AG08395 (cell line): ENCODE results near the gene SCN7A.
A peak's percentile ranks its signal among the peaks of the same experiment; 100 is the strongest.
"Not testable (repeated sequence)": the region's sequence is repeated elsewhere in the genome, so short reads cannot be mapped to it uniquely, and the experiment has no call there.

Source experiments
- DNase-seq: peaks from one replicate; pipeline ENCODE4 v3.0.0; 2012; ENCODE audit warnings: mixed read lengths, low spot score

SCN7A gene

DNA sequence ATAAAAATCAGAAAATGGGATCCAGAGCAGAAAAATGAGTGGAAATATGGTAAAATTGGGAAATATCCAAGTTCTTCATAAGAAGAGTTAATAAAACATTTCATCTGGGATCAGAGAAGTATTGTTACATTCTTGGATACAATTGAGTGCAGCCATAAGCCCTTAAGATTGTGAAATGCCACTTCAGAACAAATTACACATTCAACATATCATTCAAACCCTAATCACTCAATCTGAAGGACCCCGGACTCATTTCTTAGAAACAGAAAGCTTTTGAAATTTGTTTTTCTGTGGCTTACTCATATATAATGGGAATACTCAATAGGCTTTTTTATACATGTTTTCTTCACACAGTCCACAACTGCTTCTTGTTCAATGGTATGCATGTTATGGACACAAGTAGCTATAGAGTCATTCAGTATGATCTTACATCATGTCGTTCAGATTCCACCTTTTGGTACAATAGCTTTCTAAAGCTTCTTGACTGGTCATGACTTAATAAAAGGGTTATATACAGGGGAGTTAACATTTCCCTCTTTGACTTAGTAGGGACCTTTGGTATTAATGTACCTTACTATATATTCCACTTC, 39.9 kb downstream of the SCN7A start:
- no peak for DNase-seq

DNA sequence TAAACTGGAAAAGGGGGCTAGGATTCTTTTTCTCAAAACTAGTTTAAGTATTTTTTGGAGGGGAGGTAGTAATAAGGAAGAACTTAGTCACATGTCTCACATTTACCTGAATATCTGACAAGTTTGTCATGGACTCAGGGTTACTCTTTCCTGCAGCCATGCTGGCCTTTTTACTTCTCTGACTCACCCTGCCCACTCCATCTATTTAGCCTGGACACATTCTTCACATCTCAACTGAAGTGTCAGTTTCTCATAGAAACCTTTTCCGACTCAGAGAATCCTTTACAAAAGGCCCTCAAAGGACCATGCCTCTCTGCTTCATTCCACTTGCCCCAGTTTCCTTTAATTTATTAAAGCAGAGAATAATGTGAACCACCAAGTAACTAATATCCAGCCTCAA, 42.6 kb downstream of the SCN7A start:
- no peak for DNase-seq

DNA sequence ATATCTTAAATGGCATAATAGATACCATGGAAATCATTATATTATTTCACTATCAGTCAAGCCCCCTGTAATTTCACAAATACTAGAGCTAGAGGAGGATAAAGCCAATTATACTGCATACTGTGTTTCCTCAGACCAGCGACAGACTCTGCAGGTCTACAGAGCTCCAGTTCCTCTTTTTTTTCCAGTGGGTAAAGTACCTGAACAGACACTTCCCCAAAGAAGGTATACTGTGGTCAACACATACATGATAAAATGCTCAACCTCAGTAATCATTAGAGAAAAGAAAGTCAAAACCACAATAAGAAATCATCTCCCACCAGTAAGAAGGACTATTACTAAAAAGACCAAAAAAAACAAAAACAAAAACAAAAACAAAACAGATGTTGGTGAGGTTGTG, 44.6 kb downstream of the SCN7A start:
- DNase-seq = no peak

DNA sequence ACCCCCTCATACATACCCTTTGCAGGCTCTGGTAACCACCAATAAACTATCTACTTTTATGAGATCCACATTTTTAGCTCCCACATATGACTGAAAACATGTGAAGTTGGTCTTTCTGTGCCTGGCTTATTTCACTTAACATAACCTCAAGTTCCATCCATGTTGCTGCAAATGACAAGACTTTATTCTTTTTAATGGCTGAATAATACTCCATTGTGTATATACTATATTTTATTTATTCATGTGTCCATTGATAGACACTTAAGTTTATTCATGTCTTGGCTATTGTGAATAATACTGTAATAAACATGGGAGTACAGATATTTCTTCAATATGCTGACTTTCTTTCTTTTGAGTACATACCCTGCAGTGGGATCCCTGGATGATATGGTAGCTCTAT, 45.9 kb downstream of the SCN7A start:
- no peak for DNase-seq

DNA sequence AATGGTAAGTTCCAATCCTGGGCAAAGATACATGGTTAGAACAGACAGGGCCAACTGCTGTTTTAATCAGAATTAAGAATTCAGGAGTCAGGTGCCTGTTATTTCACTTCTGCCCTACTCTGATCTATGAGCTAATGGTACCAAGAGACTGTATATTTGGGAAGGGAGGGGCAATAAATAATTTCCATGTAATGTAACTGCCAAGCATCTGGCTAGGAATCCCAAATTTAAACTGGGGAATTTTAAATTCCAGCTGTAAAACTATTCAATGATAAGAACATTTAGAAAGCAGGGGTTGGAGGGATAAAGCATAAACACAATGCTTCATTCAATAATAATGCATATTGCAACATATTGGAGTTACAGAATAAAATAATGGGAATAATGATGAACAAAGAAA, 49.7 kb downstream of the SCN7A start:
- DNase-seq = no peak

DNA sequence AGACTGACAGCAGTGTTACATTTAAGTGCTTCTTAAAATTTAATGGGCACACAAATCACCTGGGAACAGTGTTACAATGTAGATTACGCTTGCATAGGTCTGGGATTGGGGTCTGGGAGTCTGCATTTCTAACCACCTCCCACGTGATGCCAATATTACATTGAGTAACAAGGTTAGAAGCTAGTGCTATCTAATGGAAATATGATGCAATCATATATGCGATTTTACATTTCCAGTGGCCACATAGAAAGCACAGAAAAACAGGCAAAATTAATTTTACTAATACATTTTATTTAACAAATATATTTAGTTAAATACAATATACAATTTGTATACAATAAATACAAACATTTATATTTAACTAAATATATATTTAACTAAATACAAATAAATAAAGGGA, 53.7 kb downstream of the SCN7A start:
- DNase-seq = no peak

DNA sequence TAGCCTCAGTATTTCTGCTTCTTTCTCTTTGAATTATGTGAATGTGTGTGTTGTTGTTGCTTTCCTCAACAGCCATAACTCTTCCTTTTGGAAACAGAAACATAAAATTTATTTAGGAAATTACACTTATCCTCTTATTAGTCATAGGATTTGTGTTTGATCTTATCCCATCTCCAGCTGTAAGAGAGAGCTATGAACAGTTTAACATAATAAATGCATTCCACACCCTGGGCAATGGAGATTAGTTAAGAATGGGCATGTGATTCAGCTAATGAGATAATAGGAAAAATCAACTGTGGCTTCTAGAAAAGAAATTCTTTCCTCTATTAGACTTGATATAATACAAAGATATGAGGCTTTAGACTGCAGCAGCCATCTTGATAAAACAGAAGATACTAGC, 55.0 kb downstream of the SCN7A start:
- no peak for DNase-seq

DNA sequence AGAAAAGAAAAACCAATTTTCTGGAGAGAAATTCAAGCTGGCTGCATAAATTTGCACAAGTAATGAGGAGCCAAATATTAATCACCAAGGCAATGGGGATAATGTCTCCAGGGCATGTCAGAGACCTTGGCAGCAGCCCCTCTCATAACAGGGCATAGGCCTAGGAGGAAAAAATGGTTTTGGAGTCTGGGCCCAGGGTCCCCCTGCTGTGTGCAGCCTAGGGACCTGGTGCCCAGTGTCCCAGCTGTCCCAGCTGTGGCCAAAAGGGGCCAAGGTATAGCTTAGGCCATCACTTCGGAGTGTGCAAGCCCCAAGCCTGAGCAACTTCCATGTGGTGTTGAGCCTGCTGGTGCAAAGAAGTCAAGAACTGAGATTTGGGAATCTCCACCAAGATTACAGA, 57.1 kb downstream of the SCN7A start:
- no peak for DNase-seq

DNA sequence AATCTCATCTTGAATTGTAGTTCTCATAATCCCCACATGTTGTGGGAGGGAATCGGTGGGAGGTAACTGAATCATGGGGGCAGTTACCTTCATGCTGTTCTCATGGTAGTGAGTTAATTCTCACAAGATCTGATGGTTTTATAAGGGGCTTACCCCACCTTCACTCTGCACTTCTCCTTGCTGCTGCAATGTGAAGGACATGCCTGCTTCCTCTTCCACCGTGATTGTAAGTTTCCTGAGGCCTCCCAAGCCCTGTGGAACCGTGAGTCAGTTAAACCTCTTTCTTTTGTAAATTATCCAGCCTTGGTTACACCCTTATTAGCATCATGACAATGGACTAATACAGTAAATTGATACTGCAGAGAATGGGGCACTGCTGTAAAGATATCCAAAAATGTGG, 57.9 kb downstream of the SCN7A start:
- no peak for DNase-seq

DNA sequence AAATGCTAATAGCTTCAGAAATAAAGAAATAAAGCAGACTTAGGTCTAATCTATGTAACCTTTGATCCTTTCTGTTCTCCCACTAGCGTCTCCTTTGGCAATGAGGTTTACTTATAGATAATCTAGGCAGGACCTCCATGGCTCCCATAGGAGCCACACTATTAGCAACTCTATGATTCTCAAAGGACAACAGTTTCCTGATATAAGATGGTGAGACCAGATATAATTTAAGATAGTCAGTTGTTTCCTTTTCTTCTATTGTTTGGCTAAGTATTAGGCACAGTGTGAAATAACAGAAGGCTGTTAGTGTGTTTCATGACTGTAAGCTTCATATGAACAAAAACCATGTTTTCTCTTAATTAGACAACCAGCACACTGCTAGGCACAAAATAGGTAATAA, 59.6 kb downstream of the SCN7A start:
- DNase-seq = no peak

DNA sequence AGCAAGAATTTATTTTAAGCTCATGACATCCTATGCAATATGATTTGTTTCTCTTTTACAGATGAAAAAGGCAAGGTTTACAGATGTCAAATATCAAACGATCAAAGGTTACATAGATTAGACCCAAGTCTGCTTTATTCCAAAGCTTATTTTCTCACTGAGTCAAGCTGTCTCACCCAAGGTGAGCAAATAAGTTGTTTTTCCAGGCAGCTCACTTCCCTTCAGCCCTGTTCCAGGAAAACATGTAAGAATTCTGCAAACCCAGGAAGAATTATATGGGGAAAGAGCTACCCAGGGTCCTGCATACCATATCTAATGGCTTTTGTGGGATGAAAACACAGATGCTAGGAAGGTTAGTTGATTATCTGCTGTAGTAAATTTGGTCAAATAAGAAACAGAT, 60.6 kb downstream of the SCN7A start:
- no peak for DNase-seq

DNA sequence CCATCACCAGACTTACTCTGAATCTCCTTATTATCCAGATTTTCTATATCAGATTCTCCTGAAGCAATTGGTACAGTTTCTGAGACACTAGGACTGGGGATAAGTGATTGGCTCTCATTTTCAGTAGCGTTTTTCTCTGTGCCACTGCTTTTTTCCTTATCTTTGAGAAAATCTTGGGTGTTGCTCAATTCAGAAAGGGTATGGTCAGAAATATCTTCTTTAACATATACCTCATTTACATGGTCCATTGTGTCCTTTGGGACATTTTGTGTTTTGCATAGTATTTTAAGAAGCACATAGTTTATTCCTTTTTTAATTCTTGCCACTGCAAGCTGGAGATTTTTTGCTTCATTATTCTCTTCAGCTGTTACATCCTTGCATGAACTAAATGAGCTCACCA, 61.7 kb downstream of the SCN7A start:
- DNase-seq = no peak

DNA sequence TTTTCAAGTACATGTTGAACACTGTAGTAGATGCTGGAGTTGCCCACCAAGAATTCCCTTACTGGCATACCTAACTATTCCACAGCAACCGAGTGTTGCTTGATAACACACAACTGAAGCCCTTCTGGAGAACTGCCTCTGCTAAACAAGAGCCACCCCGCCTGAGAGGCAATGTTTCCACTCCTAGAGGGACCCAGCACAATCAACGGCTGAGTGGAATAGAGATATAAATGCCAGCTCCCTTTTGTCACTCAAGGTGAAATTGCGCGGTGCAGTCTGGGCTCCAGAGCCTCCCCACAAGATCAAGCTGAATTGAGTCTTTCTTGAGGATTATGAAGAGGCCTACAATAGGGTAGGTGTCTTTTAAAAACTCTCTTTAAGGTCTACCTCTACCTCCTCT, 69.2 kb downstream of the SCN7A start:
- no peak for DNase-seq

DNA sequence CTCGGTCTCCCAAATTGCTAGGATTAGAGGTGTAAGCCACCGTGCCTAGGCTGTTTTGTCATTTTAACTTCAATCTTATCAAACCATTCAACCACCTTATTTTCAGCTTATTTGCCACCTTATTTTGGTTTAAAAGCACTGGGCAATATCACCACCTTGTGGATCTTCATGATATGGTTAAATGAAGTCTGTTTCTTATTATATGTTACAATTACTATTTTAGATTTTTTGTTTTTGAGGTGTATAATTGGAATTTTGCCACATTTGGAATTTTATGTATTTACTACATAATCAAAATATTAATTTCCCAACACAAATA, 74.5 kb downstream of the SCN7A start:
- DNase-seq = peak; percentile 10

DNA sequence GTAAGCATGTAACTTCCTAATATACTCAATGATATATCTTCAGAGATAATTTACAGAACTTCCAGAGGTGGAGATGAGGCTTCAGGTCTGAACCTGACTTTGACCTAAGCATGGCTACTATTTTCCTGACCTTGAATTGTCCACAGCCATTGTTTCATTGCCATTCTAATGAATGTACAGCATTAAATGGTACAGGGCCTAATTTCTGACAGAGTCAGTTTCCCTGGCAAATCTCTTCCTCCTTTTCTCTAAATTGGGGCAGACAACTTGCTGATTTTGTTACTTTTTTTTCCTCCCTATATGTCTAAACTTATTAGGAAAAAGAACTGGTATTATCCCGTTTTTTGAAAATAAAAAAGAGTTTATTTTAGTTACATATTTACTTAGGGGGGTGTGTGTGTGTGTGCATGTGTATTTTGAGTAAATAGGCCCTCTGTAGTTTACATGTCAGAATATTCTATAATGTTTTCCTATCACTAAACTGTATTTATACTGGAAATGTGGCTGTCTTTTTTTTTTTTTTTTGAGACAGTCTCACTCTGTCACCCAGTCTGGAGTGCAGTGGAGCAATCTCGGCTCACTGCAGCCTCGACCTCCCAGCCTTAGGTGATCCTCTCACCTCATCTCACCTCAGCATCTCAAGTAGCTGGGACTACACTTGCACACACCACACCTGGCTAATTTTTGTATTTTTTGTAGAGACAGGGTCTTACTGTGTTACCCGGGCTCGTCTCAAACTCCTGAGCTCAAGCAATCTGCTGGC, 75.0 kb downstream of the SCN7A start:
- no peak for DNase-seq

DNA sequence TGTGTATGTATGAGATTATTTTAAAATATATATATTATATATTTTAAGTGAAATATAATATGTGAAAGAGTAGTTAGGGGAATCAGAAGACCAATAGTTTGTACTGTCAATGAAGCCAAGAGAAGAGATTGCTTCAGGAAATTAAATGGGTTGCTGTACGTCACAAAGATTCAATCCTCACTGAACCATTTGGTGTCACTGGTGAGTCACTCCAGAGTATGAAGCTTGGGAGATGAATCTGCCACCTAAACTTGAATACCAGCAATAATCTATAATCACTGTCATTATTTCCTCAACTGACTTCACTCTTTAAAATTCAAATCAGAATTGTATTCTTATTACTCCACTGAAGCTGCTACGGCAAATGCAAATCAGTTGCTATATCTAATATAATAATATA, 76.4 kb downstream of the SCN7A start:
- peak; percentile 7 for DNase-seq

DNA sequence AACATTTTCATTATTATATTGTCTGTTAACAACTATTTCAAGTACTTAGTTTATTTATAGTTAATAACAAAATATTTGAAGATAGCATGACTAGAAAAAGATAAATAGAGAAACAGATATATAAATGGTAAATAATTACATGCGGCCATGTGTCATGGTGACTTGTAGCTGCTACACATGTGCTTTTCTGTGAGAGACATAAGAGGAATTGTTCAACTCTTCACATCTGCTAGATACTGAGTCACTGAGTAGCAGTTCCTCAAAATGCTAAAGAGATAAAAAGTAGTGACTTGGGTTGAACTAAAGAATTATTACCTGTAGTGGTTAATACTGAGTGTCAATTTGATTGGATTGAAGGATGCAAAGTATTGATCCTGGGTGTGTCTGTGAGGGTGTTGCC, 80.8 kb downstream of the SCN7A start:
- DNase-seq = no peak

DNA sequence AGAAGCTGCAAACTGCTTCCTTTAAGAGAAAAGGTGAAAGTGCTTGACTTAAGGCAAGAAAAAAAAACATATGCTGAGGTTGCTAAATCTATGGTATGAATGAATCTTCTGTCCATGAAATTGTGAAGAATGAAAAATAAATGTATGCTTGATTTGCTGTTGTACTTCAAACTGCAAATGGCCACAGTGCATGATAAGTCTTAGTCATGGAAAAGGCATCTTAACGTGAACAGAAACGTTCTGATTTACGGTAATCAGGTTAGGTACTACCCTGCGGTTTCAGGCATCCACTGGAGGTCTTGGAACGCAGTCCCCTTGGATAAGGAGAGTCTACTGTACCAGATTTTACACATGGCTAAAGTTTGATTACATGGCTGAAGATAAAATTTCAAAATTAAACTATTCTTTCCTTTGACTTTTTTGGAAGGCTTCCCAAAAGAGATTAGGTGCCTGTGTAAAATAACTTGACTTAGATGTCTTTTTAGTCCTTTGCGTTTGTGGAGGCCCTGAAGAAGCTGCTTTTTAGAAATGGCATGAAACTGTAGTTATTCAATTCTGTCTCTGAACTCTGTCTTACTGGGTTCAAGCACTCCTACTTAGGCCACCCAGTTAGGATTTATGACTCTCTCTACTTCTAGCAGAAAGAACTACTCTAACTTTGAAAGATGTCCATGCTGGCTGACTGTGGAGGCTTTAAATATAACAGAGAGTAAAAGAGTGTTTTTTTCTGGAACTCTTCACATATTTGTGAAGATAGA, 82.4 kb downstream of the SCN7A start:
- DNase-seq = no peak

DNA sequence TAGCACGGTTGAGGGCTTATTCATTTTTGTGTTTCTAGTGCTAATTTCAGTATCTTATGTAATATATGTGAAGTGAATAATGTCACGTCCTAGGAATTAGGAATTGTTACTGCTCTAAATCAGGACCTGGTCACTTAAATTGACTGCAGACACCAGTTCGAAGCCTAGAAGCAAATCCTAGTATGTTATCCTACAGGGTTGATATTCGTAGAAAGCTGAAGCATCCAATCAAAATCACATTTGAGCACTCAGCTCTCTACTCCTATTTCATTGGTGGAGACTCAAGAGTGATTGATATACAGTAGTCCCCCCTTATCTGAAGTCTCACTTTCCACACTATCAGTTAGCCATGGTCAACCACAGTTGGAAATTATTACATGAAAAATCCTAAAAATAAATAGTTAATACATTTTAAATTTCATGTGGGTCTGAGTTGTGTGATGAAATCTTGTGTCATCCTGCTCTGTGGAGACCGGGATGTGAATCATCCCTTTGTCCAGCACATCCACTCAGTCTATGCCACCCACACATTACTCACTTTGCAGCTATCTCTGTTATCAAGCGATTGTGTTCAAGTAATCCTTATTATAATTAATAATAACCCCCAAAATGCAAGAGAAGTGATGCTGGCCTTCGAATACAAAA, 83.1 kb downstream of the SCN7A start:
- DNase-seq = peak; percentile 49

DNA sequence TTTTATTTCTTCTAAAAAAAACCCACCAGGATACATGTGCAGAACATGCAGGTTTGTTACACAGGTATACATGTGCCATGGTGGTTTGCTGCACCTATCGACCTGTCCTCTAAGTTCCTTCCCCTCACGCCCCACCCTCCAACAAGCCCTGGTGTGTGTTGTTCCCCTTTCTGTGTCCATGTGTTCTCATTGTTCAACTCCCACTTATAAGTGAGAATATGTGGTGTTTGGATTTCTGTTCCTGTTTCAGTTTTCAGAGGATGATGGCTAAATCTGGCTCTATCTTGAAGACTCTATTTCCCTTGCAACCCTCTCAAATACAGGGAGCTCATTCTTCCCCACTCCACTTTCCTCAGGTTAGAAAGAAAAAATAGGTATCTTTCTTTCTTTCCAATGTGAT, 86.3 kb downstream of the SCN7A start:
- not testable (repeated sequence) for DNase-seq

DNA sequence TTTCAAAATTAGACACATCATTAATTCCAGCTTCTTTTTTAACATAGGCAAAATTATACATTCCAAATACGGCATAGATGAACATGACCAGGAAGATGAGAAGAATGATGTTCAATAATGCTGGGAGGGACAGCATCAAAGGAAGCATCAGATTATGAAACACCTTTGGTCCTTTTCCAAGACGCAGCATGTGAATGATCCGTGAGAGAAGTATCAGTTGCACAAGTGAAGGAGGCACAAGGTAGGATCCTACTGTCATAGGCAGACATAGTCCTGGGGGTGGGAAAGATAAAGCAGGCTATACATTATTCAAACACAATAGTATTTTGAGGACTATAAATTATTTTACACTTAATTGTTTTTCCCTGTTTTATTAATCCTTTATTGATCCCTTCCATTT, 87.7 kb downstream of the SCN7A start:
- no peak for DNase-seq

DNA sequence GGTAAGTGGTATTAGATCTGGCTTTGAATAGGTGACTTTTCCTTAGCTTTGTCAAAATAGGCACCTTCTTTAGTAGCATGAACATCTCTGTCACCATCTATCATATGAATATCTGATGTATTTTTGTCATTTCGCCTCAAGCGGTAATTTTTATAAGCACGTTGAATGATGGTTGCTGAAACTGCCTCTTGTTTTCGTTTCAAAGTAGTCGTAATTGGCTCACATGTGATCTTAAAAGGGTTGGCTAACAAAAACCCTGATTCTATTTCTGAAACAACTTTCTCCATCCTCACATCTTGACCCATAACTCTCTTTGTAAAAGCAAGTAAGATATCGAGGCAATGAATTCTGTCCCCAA, 88.5 kb downstream of the SCN7A start:
- no peak for DNase-seq
